HL-60 (cell line): ENCODE data around the gene SRPX.

Source experiments
- DNase-seq, 2 experiments: peaks; one replicate each; pipeline ENCODE4 v3.0.0-alpha.2; 2010 to 2020; ENCODE audit warnings: low read depth in 1 of 2, low spot score in 1 of 2
- H3K27ac ChIP-seq: fragments of 250-450 bp; sonication (Bioruptor Pico); replicated peaks from 2 replicates; pipeline ENCODE4 v1.5.1; 2020; ENCODE audit warnings: mild to moderate bottlenecking, moderate library complexity
- H3K27me3 ChIP-seq: fragments of 250-450 bp; sonication (Bioruptor Pico); 2 replicates; pipeline ENCODE4 v1.5.1; 2021; ENCODE audit warnings: mild to moderate bottlenecking, moderate library complexity; ENCODE audit not compliant: insufficient read depth, poor library complexity, severe bottlenecking
- H3K4me3 ChIP-seq: replicated peaks from 2 replicates; pipeline ENCODE4 v1.5.1; 2011; ENCODE audit warnings: mild to moderate bottlenecking, control low read depth, low read length; ENCODE audit not compliant: insufficient read depth
- CTCF ChIP-seq: IDR thresholded peaks from one replicate; pipeline ENCODE4 v1.5.1; 2011; ENCODE audit warnings: low read length, control low read depth, inconsistent platforms; ENCODE audit not compliant: insufficient read depth
- GABPA ChIP-seq: IDR thresholded peaks from 2 replicates; pipeline ENCODE4 v1.6.1; 2012; ENCODE audit warnings: low read depth
- POLR2AphosphoS5 ChIP-seq: IDR thresholded peaks from 2 replicates; pipeline ENCODE4 v1.6.1; 2012; ENCODE audit warnings: low read depth
- REST ChIP-seq: IDR thresholded peaks from 2 replicates; pipeline ENCODE4 v1.6.1; 2012; ENCODE audit warnings: low read depth; ENCODE audit not compliant: insufficient replicate concordance
- SPI1 ChIP-seq: IDR thresholded peaks from 2 replicates; pipeline ENCODE4 v1.6.1; 2012; ENCODE audit warnings: low read depth, mild to moderate bottlenecking, borderline replicate concordance

SRPX gene

GRCh38 chrX:38166478-38167083 lies 54.1 kb downstream of the SRPX start:
- TF ChIP-seq POLR2AphosphoS5, result no peak
- TF ChIP-seq CTCF, result peak; percentile 14
- TF ChIP-seq GABPA, result no peak
- no peak for TF ChIP-seq REST
- TF ChIP-seq SPI1, result no peak
- peak in 1 of 2 experiments; percentile 21 for DNase-seq

GRCh38 chrX:38165023-38165422 lies 55.6 kb downstream of the SRPX start:
- Histone ChIP-seq H3K4me3 (no peak overlapping the region), H3K27ac (no peak overlapping the region), H3K27me3 (no peaks in the 10 kb centered on the region)
- DNase-seq, result no peak
- TF ChIP-seq SPI1, result no peak
- no peak for TF ChIP-seq CTCF
- no peak for TF ChIP-seq POLR2AphosphoS5
- TF ChIP-seq GABPA, result no peak
- no peak for TF ChIP-seq REST

More at GRCh38 chrX:38166478-38167083, 54.1 kb downstream of the SRPX start:
- Histone ChIP-seq H3K4me3 (no peak overlapping the region), H3K27me3 (no peaks in the 10 kb centered on the region), H3K27ac (no peak overlapping the region)

- no peak for DNase-seq
- no peaks in the 10 kb centered on the region for H3K27me3 ChIP-seq
- no peak overlapping the region for H3K27ac ChIP-seq
- H3K4me3 ChIP-seq, result no peak overlapping the region
- TF ChIP-seq SPI1 (no peak), CTCF (no peak), GABPA (no peak), POLR2AphosphoS5 (no peak), REST (no peak)
Observed at GRCh38 chrX:38163193-38163592, 57.5 kb downstream of the SRPX start.
